Esophagus mucosa (tissue), 1 donor: ENCODE results near the gene GIT1. TPM values are rescaled to one million over a fixed set of nuclear protein-coding genes. Genes with fewer than 3 reads are reported as not detected.
"Not testable (repeated sequence)": the region's sequence is repeated elsewhere in the genome, so short reads cannot be mapped to it uniquely, and the experiment has no call there.

Source experiments
- ATAC-seq: fragments of 200-7000 bp; cut with Tn5 transposase; one replicate; pipeline ENCODE4 v1.9.1; 2020
- total RNA-seq: library from RNA; stranded (reverse); gene quantifications from one replicate; pipeline ENCODE4 v1.2.4, GENCODE V29; 2023
- donor health status: DM: yes; HTN: yes; CAD: no.

The GIT1 gene
- total RNA-seq, 1 donor from 2014 or later, result 28.7 TPM

GRCh38 chr17:29567554-29568330, 21.7 kb downstream of the GIT1 start:
- peak; percentile 45 for ATAC-seq

- peak; percentile 2 for ATAC-seq
Measured at GRCh38 chr17:29567304-29567553, 22.2 kb downstream of the GIT1 start.

GRCh38 chr17:29566473-29567303, 22.8 kb downstream of the GIT1 start, which contains the start of gene ABHD15:
TSS of gene ABHD15 (minus strand) at chr17:29567037. CDS start at chr17:29566966, 71 bp downstream.
- ATAC-seq, result peak; percentile 43

- ATAC-seq, result peak; percentile 29
Measured at GRCh38 chr17:29565643-29566472, 23.6 kb downstream of the GIT1 start.

GRCh38 chr17:29563816-29564215, 25.6 kb downstream of the GIT1 start:
- no peak for ATAC-seq

GRCh38 chr17:29562615-29563014, 26.8 kb downstream of the GIT1 start:
- ATAC-seq, result no peak

GRCh38 chr17:29561554-29562517, 27.6 kb downstream of the GIT1 start:
- no peak for ATAC-seq

- no peak for ATAC-seq
Measured at GRCh38 chr17:29560316-29560715, 29.1 kb downstream of the GIT1 start.

- no peak for ATAC-seq
Measured at GRCh38 chr17:29559640-29560039, 29.8 kb downstream of the GIT1 start.

GRCh38 chr17:29558139-29558538, 31.3 kb downstream of the GIT1 start:
- not testable (repeated sequence) for ATAC-seq

- no peak for ATAC-seq
Measured at GRCh38 chr17:29557739-29558116, 31.7 kb downstream of the GIT1 start.

- ATAC-seq, result no peak
Measured at GRCh38 chr17:29557085-29557738, 32.2 kb downstream of the GIT1 start.

- ATAC-seq, result no peak
Measured at GRCh38 chr17:29555840-29556239, 33.6 kb downstream of the GIT1 start.

GRCh38 chr17:29549177-29549923, 40.1 kb downstream of the GIT1 start:
- no peak for ATAC-seq

GRCh38 chr17:29546830-29547229, 42.6 kb downstream of the GIT1 start:
- no peak for ATAC-seq

GRCh38 chr17:29546085-29546484, 43.4 kb downstream of the GIT1 start:
- no peak for ATAC-seq

GRCh38 chr17:29544066-29544465, 45.4 kb downstream of the GIT1 start:
- ATAC-seq, result no peak

GRCh38 chr17:29533976-29534375, 55.5 kb downstream of the GIT1 start:
- no peak for ATAC-seq

- no peak for ATAC-seq
Measured at GRCh38 chr17:29526322-29526721, 63.1 kb downstream of the GIT1 start.

GRCh38 chr17:29524692-29525091, 64.8 kb downstream of the GIT1 start:
- ATAC-seq, result no peak
